GM12873 (cell line): Measurements from ENCODE around the gene OR5T2.

Experiments used
- CTCF ChIP-seq: IDR thresholded peaks from 2 replicates; pipeline ENCODE4 v1.5.1; 2012; ENCODE audit warnings: low read depth, mild to moderate bottlenecking, moderate library complexity, low read length, control low read depth; ENCODE audit not compliant: insufficient read depth; ENCODE audit errors: missing control alignments

OR5T2 gene

GRCh38 chr11:56196705-56197104 lies 37.4 kb downstream of the OR5T2 start:
- no peak for TF ChIP-seq CTCF

DNA sequence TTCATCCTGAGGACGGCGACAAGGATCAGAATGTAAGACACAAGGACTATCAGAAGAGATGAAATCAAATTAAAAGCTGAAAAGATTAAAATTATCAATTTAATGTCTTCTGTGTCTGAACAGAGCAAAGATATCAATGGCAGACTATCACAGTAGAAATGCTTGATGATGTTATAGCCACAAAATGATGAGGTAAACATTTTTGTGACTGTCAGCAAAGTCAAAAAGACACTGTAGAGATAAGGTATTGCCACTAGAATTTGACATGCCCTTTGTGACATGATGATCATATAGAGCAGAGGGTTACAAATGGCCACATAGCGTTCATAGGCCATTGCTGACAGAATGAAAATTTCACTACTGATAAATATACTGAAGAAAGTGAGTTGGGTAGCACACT lies 45.5 kb downstream of the OR5T2 start:
- no peak for TF ChIP-seq CTCF

DNA sequence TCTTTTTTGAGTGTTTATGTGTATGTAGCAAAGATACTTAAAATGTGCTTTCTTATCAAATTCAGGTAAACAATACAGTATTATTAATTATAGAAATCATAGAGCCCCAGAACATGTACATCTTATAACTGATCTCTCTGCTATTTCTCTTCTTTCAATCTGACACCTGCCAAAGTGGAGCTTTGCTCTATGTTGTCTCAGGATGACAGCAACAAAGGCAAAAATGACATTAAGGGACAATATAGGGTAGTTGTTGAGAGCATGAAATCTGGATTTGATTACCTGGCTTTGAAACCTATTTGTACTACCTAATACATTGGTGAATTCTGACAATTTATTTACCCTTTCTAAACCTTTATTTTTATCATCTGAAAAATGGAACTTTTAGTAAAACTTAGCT lies 50.6 kb downstream of the OR5T2 start:
- TF ChIP-seq CTCF, result no peak
